ENCODE results near the gene PWP1. TPM values are rescaled to one million over a fixed set of nuclear protein-coding genes. Genes with fewer than 3 reads are reported as not detected.

PWP1 gene
- total RNA-seq, 1 donor from 2014 or later, result 63.0 TPM

- no peak overlapping the region for H2AFZ ChIP-seq (replicated peaks)
- TF ChIP-seq EZH2phosphoT487 (IDR thresholded peaks at IDR 0.05), result no peak
- no peak for TF ChIP-seq CTCF (IDR thresholded peaks at IDR 0.05)
- no peak for TF ChIP-seq EZH2 (IDR thresholded peaks at IDR 0.05)
- peaks cover 12% of the 10 kb centered on the region for H3K79me2 ChIP-seq (ENCODE audit: low read depth)
- no peaks in the 10 kb centered on the region for H3K9me3 Mint-ChIP-seq
- no peaks in the 10 kb centered on the region for H3K27me3 Mint-ChIP-seq (ENCODE audit: insufficient read depth, low read depth)
- H3K27ac Mint-ChIP-seq, result no peak overlapping the region
- no peak overlapping the region for H3K27ac ChIP-seq
- H3F3A ChIP-seq (ENCODE audit: low read depth), result no peaks in the 10 kb centered on the region
- no peaks in the 10 kb centered on the region for H3K27me3 ChIP-seq
- no peaks in the 10 kb centered on the region for H3K9me3 ChIP-seq (ENCODE audit: low read depth)
- no peak overlapping the region for H3K4me3 Mint-ChIP-seq
- no peak overlapping the region for H3K9ac ChIP-seq
- no peak overlapping the region for H3K4me2 ChIP-seq
- H3K36me3 ChIP-seq, result peaks cover 22% of the 10 kb centered on the region
- H4K20me1 ChIP-seq (ENCODE audit: low read depth), result peaks cover 11% of the 10 kb centered on the region
- H3K36me3 Mint-ChIP-seq, result peaks cover 19% of the 10 kb centered on the region
- DNase-seq (ENCODE audit: low spot score), result no peak
- H3K4me1 Mint-ChIP-seq, result no peaks in the 10 kb centered on the region
- H3K4me1 ChIP-seq, result no peaks in the 10 kb centered on the region
- no peak overlapping the region for H3K4me3 ChIP-seq
These were observed 62.9 kb downstream of the PWP1 start for GRCh38 chr12:107748472-107748871.

- no peaks in the 10 kb centered on the region for H3K4me1 Mint-ChIP-seq
- H3K79me2 ChIP-seq (ENCODE audit: low read depth), result peaks cover 12% of the 10 kb centered on the region
- no peaks in the 10 kb centered on the region for H3F3A ChIP-seq (ENCODE audit: low read depth)
- no peaks in the 10 kb centered on the region for H3K27me3 Mint-ChIP-seq (ENCODE audit: insufficient read depth, low read depth)
- H3K4me3 Mint-ChIP-seq, result no peak overlapping the region
- H3K9ac ChIP-seq, result no peak overlapping the region
- no peak for TF ChIP-seq EZH2phosphoT487 (IDR thresholded peaks at IDR 0.05)
- no peak overlapping the region for H3K27ac ChIP-seq
- H3K27me3 ChIP-seq, result no peaks in the 10 kb centered on the region
- no peaks in the 10 kb centered on the region for H3K9me3 Mint-ChIP-seq
- H3K4me2 ChIP-seq, result no peak overlapping the region
- peaks cover 28% of the 10 kb centered on the region for H3K36me3 ChIP-seq
- no peak for DNase-seq (ENCODE audit: low spot score)
- H4K20me1 ChIP-seq (ENCODE audit: low read depth), result peaks cover 11% of the 10 kb centered on the region
- no peaks in the 10 kb centered on the region for H3K9me3 ChIP-seq (ENCODE audit: low read depth)
- H3K36me3 Mint-ChIP-seq, result peaks cover 20% of the 10 kb centered on the region
- H3K4me1 ChIP-seq, result no peaks in the 10 kb centered on the region
- H3K4me3 ChIP-seq, result no peak overlapping the region
- H2AFZ ChIP-seq (replicated peaks), result no peak overlapping the region
- H3K27ac Mint-ChIP-seq, result no peak overlapping the region
These were observed 63.5 kb downstream of the PWP1 start for GRCh38 chr12:107749083-107749482.

DNA sequence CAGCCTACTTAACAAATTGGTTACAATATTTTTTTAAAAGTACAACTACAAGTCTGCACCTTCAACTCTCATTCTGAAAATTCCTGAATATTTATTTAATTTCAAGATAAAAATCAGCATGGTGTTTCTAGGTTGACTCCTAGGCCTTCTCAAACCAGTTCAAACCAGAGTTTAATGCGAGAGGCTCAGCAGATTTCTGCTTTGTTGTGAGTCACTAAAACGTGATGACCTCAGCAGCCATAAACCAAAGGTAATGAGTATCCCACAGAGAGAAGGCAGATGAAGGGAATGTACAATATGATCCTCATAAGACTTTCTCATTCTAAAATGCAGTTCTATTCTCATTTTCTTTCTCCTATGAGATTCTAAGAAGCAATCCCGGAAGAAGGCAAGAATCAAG is 73.8 kb downstream of the PWP1 start:
- TF ChIP-seq EZH2 (IDR thresholded peaks at IDR 0.05) (no peak), EZH2phosphoT487 (IDR thresholded peaks at IDR 0.05) (no peak), CTCF (IDR thresholded peaks at IDR 0.05) (no peak)

DNA sequence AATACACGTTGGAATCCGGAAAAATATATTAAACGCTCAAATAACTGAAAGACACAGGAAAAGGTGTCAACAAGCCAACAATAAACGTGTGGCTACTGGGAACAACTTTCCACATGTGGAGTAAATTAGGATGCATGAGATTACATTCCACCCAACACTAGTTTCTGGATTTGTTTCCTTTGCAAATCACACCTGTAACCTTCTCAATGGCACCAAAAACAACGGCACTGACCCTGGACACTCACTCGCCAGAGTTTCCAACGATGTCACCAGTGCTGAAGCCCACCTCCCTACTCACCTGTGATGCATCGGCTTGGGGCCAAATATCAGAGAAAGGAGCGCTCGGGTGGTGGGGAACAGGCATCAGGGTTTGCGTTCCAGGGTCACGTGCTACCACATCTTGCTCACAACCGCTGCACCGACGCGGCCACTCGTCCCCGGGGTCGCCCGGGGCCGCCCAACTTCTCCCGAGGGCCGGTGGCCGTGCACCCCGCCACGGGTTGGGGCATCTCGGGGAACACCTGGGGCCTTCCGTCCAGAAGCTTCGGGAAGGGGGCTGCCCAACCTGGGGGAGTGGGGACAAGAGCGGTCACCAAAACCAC is 74.7 kb downstream of the PWP1 start:
- peak overlapping the region; percentile 25 for H3K27ac Mint-ChIP-seq
- H3K4me1 ChIP-seq, result peaks cover 11% of the 10 kb centered on the region
- peaks cover 5% of the 10 kb centered on the region for H3K27me3 Mint-ChIP-seq (ENCODE audit: insufficient read depth, low read depth)
- no peaks in the 10 kb centered on the region for H3K9me3 Mint-ChIP-seq
- no peak overlapping the region for H3K27ac ChIP-seq
- H3K79me2 ChIP-seq (ENCODE audit: low read depth), result peaks cover 41% of the 10 kb centered on the region
- H3K4me2 ChIP-seq, result peak overlapping the region; percentile 96
- peak overlapping the region; percentile 82 for H3K4me3 ChIP-seq
- H3K27me3 ChIP-seq, result peaks cover 19% of the 10 kb centered on the region
- peak; percentile 50 for DNase-seq (ENCODE audit: low spot score)
- H3K36me3 Mint-ChIP-seq, result peaks cover 7% of the 10 kb centered on the region
- peaks cover 20% of the 10 kb centered on the region for H4K20me1 ChIP-seq (ENCODE audit: low read depth)
- no peaks in the 10 kb centered on the region for H3K9me3 ChIP-seq (ENCODE audit: low read depth)
- TF ChIP-seq EZH2phosphoT487 (IDR thresholded peaks at IDR 0.05) (no peak), CTCF (IDR thresholded peaks at IDR 0.05) (no peak), EZH2 (IDR thresholded peaks at IDR 0.05) (no peak)
- peak overlapping the region; percentile 95 for H3K4me3 Mint-ChIP-seq
- no peaks in the 10 kb centered on the region for H3F3A ChIP-seq (ENCODE audit: low read depth)
- H2AFZ ChIP-seq (replicated peaks), result peak overlapping the region; percentile 74
- H3K4me1 Mint-ChIP-seq, result peaks cover 26% of the 10 kb centered on the region
- no peaks in the 10 kb centered on the region for H3K36me3 ChIP-seq
- peak overlapping the region; percentile 72 for H3K9ac ChIP-seq

More for the DNA sequence above, 73.8 kb downstream of the PWP1 start:
- Histone ChIP-seq H3K9ac (peak overlapping the region; percentile 72), H3K4me3 (peak overlapping the region; percentile 82), H3F3A (ENCODE audit: low read depth) (no peaks in the 10 kb centered on the region), H2AFZ (replicated peaks) (no peak overlapping the region), H4K20me1 (ENCODE audit: low read depth) (peaks cover 20% of the 10 kb centered on the region), H3K27me3 (peaks cover 19% of the 10 kb centered on the region), H3K27ac (no peak overlapping the region), H3K36me3 (peaks cover 5% of the 10 kb centered on the region), H3K9me3 (ENCODE audit: low read depth) (no peaks in the 10 kb centered on the region), H3K4me2 (peak overlapping the region; percentile 96), H3K4me1 (peaks cover 11% of the 10 kb centered on the region), H3K79me2 (ENCODE audit: low read depth) (peaks cover 41% of the 10 kb centered on the region)
- Mint-ChIP-seq H3K36me3 (peaks cover 9% of the 10 kb centered on the region), H3K27me3 (ENCODE audit: insufficient read depth, low read depth) (peaks cover 5% of the 10 kb centered on the region), H3K4me1 (peaks cover 26% of the 10 kb centered on the region), H3K9me3 (no peaks in the 10 kb centered on the region), H3K4me3 (peak overlapping the region; percentile 95), H3K27ac (peak overlapping the region; percentile 60)
- DNase-seq (ENCODE audit: low spot score), result peak; percentile 43
